HK-2 (cell line): ENCODE measurements around the gene NEDD8.
"Not testable (repeated sequence)": the region's sequence is repeated elsewhere in the genome, so short reads cannot be mapped to it uniquely, and the experiment has no call there.

Experiments used
- DNase-seq: peaks from one replicate; pipeline ENCODE4 v3.0.0-alpha.2; 2018; ENCODE audit not compliant: unreplicated experiment

The NEDD8 gene

DNA sequence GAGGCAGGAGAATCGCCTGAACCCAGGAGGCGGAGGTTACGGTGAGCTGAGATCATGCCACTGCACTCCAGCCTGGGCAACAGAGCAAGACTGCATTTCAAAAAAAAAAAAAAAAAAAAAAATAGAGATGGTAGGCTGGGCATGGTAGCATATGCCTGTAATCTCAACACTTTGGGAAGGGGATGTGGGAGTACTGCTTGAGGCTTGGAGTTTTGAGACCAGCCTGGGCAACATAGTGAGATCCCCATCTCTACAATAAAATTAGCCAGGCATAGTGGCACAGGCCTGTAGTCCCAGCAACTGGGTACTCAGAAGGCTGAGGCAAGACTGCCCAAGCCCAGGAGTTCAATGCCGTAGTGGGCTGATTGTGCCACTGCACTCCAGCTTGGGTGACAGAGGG, 9.2 kb downstream of the NEDD8 start:
- DNase-seq = not testable (repeated sequence)

DNA sequence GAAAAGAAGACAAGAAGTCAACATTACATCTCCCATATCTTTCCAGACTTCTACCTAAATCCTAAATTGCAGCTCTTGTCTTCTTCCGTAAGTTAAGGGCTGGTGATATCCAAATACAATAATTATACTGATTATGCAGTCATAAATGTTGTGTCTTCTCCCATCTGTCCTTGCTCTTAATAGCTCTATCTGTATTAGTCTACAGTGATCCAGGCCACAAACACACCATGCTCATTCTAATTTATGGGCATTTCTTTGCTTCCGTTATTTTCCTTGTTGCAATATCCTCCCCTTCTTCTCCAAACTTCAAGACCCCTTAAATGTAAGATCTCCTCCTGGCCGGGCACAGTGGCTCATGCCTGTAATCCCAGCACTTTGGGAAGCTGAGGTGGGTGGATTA, 12.6 kb downstream of the NEDD8 start:
- no peak for DNase-seq

DNA sequence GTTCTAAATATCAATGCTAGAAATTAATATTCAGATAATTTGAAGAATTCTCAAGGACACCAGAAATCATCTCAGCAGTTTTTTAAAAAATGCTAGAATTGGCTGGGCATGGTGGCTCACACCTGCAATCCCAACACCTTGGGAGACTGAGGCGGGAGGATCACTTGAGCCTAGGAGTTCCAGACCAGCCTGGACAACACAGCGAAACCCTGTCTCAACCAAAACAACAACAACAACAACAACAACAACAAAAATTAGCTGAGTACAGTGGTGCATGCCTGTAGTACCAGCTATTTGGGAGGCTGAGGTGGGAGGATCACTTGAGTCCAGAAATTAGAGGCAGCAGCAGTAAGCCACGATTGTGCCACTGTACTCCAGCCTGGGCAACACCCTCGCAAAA, 13.1 kb downstream of the NEDD8 start:
- no peak for DNase-seq

DNA sequence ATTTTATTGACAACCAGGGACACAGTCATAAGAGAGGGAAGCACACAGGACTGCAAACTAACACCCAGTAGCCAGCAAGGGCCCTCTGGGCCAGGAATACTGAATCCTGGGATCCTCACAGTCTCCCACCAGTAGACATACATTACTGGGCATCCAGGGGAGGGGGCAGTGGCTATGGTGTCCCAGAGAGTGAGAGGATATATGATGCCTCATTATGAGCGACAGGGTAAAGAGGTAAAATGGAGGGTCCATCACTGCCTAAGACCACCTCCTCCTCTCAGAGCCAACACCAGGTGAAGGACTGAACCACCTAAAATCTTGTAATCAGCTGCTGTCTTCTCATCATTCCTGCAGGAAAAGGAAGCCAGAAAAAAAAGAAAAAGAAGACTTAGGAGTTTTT, 15.3 kb downstream of the NEDD8 start:
- DNase-seq = not testable (repeated sequence)

DNA sequence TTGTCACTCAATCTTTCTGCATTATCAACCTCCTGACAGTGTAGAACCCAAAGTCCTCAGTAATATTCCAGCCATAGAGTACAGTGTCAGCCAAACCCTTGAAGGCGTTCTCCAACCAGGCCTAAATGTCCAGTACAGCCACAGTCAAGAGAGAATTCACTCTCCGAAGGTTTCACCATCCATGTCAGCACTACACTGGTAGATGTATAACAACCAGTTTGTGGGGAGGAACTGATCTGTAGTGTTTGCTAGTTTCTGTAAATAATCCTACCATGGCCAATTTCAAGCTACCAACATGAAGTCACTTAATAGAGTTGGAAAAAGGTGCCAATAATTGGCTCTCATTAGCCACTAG, 15.8 kb downstream of the NEDD8 start:
- DNase-seq = no peak

DNA sequence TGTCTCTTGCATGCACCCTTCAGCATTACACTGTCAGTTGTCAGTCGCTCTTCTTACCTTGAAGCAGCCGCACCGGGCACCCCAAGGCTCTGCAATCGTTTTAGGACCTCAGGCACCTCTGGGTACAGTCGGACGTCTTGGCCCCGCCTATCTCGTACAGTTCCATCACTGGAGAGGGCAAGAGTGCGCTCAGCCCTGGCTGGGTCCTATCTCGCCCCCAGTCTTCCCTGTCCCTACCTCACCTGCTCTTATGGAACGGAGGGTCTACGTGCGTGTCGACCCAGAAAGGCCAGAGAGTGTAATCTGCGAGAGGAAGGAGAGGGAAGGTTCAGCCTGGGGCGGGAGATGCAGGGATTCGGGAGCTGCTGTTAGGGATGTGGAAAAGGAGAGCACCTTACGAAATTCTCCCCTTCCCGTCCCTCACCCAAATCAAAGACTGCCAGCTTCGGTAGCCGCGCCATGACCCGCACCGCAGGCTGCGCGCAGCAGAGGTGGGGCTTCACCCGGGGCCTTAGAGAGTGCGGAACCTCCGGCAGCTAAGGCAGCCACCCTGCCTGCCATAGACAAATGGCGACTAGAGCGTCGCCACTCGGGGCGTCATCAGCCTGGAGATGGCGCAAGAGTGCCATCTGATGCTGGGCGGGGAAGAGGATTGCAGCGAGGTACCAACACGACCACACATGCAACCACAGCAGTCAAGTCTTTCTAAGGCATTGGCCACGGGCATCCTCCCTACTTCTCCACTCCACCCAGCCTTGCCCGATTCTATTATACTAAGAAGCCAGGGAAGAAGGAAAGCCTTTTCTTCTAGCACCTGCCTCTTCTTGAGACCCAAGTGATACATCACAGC, 16.4 kb downstream of the NEDD8 start, which contains the start of gene MDP1:
Gene MDP1 (minus strand): TSS at position 572 of the 850 bp plus-strand sequence. CDS start 111 bp downstream, at position 461.
- peak; percentile 78 for DNase-seq

DNA sequence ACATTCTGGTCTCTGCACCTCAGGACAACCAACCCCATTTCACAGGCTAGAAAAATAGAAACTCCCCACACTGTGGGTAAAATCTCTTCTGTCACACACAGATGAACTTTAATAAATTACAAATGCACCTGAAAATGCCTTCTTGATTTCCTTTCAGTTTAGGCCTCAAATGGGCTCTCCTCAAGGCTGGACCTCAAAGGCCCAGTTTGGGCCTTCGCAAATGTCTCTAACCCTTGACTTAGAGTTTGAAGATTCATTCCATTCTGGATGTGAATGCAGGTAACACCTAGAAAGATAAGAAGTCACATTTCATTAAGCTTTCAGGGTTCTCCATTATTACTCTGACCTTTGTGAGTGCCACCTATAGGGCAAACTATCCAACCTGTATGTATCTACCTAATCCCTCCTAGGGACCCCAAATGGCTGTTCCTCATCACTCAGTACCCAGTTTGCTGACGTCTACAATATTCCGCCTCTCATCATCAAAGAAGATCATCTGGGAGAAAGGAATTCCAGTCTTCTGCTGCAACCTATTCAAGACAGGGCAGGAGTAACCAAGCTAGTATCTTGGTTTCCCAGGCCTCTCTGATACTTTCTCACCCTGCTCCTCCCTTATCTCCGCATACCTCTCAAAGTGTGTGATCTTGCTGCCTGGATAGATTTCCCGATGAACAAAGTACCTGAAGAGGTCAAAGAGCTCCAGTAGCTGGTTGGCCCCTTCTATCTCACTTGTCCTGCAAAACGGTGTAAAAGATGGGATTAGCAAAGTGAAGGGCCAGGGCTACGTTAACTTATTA, 18.1 kb downstream of the NEDD8 start:
- DNase-seq = no peak

DNA sequence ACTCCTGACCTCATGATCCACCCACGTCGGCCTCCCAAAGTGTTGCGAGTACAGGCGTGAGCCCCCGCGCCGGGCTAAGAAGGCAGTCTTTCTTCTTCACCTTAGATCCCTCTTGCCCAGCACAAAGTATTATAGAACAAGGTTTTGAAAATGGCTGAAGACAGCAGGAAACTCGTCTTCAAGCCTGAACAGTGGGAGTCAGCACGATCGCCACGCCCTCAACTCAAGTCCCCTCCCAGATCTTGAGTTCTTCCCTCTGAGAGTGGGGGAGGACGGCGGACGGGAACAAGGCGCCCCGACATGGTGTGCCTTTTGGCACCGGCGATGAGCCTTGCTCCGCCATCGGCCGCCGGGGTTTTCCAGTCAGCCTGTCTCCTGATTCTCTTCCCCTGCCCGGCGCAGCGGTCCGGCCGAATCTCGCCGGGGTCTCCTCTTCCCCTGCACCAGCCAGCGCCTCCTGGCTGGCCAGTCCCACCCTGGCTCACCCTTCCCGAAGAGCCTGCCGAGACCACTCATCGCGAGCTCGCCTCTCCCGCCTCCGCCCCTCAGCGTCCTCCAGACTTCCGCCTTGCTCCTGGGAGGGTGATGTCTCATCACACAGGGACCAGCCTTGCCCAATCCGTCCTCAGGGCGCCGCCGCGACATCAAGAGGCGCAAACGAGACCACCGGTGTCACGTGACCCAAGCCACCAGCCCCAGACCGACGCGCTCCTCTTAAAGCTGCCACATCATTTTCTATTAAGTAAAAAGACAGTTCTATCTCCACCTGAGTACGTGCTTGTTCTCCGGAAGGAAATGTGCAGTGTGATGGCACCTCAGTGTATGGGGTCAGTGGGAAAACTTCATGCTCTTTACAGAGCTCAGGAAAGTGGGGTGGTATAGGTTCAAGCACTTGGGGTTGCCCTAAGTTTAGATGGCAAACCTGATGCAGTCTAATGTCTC, 19.0 kb downstream of the NEDD8 start, which contains the start of gene CHMP4A:
Gene CHMP4A (minus strand): TSS at position 565 of the 942 bp plus-strand sequence. CDS start 49 bp downstream, at position 516.
- peak; percentile 98 for DNase-seq

DNA sequence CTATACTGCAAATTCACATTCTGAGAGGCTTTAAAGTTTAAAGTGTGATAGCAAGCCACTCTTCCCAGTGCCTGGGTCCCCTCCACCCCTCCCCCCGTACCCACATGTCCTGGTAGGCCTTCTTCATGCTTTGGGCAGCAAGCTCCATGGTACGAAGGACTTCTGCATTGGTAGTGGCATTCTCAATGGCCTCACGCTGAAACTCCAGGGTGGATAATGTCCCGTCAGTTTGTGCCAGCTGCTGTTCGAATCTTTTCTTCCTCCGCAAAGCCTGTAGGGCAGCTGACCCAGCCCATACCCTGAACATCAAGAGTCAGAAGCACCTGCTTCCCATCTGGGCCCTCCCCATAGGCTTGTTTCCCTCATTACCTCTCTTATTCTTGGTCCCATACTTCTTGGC, 20.9 kb downstream of the NEDD8 start:
- DNase-seq = no peak

DNA sequence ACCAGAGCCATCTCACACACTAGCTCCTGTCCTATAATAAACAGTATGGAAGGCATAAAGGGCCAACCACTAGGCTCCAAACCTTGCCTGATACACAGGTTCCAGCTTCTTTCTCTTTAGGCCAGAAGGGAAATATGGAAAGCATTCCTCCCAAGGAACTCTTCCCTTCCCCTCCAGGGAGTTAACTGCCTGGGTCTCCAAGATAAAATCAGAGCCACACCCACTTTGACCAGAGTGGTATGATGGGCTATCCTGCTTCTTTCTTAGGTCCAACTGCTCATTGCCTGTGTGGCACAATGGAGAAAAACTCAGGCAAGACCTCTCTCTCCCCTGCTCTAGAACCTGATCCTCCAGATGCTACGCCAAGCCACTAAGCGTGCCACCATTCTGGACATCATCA, 24.5 kb downstream of the NEDD8 start:
- DNase-seq = no peak

DNA sequence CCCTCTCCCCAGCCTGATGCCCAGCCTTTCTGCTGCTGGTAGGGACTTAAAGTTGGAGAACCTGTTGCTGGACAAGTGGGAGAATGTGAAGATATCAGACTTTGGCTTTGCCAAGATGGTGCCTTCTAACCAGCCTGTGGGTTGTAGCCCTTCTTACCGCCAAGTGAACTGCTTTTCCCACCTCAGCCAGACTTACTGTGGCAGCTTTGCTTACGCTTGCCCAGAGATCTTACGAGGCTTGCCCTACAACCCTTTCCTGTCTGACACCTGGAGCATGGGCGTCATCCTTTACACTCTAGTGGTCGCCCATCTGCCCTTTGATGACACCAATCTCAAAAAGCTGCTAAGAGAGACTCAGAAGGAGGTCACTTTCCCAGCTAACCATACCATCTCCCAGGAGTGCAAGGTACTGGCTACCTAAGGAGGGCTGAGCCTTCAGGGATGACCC, 25.0 kb downstream of the NEDD8 start:
- no peak for DNase-seq

DNA sequence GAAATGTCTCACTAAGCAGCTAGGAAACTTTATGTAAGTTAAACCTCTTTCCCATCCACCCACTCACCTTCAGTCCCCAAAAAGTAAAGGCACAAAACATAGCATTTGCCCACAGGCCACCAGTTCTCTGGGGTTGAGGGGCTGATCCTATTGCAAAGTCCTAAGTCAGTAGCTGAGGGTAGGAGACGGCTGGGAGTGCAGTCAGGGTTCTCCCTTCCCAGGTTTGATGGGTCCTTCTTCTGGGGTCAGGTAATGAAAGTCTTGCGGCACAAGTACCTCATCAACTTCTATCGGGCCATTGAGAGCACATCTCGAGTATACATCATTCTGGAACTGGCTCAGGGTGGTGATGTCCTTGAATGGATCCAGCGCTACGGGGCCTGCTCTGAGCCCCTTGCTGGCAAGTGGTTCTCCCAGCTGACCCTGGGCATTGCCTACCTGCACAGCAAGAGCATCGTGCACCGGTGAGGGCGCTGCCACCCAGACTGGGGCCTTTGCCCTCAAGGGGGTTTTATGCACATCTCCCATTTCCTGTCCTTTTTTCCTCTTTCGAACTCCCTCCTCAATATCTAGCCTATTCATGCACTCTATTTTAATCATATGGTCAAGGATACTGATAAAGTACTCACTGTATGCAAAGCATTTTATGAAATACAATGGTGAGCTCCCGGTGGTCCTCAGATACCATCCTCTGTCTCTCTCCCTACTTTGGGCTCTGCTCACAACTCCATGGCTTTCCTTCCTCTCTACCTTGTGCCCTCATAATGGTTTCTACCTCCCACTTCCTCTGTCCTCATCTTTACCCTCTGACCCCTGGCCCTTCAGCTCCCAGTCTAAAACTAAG, 25.7 kb downstream of the NEDD8 start:
- DNase-seq = no peak

DNA sequence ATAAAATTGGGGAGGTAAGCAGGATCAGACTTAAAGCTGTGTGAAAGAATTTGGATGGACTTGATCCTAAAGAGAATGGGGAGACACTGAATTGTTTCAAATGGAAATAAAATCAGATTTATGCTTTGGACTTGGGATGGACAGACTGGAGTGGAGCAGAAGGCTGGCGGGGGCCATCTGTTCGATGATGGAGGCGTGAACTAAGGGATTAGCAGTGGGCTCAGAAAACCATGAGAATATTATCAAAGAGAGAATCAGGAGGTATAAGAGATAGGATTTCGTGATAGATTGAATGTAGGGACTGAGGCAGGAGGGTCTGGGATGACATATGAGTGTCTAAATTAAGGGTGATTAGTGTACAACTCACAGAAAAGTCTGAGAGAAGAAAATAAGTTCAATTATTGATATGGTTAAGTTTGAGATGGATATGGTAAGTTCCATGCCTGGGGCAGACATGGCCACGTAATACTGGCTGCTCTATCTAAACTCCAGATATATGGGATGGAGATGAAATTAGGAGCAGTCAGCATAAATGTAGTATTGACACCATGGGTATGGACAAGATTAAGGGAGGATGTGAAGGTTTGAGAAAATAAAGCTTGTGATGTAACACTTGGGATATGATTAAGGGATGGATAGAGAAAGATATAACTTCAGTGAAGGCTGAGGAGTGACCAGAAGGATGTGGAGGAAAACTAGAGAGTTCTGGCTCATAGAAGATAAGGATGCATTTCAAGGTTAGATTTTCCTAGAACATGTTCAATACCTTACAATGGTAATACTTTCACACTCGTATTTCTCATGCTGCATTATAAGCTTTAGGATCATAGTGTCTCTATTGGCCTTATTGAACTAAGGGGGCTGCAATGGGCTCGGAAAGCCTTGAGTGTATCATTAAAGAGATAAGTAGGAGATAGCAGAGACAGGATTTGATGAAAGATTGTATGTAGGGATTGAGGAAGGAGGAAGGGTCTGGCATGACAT, 27.7 kb downstream of the NEDD8 start:
- DNase-seq = no peak

DNA sequence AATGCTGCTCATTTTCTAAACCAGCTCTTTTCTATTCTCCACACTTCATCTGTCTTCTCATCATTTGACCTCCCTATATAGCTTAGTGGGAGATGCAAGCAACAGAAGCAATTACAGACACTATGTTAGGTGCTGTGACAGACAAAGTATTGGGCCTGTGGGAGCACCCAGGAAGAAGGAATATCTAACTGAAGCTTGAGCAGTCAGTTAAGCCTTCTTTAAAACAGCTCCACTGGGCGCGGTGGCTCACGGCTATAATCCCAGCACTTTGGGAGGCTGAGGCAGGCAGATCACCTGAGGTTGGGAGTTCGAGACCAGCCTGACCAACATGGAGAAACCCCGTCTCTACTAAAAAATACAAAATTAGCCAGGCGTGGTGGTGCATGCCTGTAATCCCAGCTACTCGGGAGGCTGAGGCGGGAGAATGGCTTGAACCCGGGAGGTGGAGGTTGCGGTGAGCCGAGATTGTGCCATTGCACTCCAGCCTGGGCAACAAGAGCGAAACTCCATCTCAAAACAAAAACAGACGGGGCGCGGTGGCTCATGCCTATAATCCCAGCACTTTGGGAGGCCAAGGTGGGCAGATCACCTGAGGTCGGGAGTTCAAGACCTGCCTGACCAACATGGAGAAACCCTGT, 28.8 kb downstream of the NEDD8 start:
- DNase-seq = not testable (repeated sequence)

DNA sequence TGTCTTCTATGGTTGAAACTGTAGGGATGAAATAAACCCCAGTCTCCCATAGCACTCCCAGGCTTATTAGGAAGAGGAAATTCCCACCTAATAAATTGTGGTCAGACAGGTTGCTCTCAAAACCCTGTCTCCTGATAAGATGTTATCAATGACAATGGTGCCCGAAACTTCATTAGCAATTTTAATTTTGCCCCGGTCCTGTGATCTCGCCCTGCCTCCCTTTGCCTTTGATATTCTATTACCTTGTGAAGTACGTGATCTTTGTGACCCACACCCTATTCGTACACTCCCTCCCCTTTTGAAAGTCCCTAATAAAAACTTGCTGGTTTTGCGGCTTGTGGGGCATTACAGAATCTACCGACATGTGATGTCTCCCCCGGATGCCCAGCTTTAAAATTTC, 29.6 kb downstream of the NEDD8 start:
- not testable (repeated sequence) for DNase-seq

DNA sequence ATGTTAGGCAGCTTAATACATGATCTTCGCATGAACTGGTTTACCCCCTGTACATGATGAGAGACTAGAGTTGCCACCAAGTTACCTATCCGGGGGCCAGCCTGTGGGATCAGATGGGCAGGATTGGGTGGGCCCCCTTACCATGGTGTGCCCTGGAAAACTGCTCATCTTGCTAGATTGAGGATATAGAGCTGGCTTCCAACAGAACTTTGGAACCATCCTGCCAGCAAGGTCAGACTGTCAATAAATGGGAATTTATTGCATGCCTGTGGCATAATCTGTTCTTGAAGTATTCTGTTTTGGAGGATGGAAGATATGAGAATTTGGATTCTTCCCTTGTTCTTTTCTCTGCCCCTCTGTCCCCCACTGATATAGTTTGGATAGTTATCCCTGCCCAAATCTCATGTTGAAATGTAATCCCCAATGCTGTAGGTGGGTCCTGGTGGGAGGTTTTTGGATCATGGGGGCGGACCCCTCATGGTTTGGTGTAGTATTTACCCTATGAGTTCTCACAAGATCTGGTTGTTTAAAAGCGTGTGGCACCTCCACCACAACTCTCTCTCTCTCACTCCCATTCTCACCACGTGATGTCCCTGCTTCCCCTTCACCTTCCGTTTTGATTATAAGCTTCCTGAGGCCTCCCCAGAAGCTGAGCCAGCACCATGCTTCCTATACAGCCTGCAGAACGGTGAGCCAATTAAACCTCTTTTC, 33.2 kb downstream of the NEDD8 start:
- no peak for DNase-seq

DNA sequence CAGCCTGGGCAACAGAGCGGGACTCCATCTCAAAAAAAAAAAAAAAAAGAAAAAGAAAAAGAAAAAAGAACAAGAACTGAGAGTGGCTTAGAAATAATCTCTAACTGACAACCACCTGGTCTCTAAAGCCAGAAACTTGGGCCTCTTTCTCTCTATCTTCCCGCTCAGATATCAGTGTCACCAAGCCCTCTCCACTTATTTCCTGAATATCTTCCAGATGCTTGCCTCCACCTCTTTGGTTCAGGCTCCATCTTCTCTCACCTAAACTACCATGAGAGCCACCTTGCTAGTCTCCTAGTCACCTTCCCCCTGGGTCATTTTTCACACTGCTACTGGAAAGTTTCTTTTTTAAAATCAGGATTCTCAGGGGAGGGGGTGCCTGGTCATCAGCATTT, 35.1 kb downstream of the NEDD8 start:
- no peak for DNase-seq
